ENCODE data around the gene TMC7.

Gene TMC7

DNA sequence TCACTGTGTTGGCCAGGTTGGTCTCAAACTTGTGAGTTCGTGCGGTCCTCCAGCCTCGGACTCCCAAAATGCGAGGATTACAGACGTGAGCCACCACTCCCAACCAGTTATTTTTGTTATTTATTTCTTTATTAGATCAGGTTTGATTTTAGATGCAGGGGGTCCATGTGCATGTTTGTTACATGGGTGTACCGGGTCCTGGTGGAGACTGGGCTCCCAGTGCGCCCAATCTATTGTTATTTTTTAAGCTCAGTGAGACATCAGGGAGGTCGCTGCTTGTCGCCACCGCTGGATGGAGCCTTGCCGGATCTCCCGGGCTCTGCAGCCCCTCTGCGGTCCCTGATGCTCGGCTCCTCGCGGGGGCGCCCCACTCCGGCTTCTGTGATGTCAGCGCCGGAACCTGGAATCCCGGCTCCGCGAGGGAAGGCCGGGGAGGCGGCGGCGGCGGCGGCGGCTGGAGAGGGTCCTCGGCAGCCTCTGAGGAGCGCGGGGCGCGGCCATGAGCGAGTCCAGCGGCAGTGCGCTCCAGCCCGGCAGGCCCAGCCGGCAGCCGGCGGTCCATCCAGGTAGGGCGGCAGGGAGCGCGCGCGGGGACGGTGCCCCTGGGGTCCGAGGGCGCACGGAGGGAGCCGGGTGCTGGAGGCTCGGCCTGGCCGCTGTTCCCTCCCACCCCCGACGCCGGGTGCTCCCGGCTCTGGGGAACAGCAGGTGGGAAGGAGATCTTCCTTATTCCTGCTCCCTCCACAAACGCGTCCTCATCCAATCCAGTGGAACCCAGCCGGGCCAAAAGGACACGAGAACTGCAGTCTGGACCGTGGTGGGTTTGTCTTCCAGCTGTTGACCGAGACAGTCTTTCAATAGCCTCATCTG, at the start of gene TMC7:
TMC7 (plus strand) TSS at position 370 of the 870 bp plus-strand sequence; CDS start at position 500, 130 bp downstream.
- DNase-seq (ENCODE audit: low read depth), result peak; percentile 59
- peak within 1 kb of the TSS; percentile 51 for H3K4me3 ChIP-seq (ENCODE audit: low read depth, low read length)
- TF ChIP-seq CTCF (IDR thresholded peaks at IDR 0.05; ENCODE audit: low read depth, low read length, missing control alignments), result peak; percentile 86
- in situ Hi-C loops (cut with HindIII; ENCODE audit: low sequenced_read_pairs), result no loop called here

DNA sequence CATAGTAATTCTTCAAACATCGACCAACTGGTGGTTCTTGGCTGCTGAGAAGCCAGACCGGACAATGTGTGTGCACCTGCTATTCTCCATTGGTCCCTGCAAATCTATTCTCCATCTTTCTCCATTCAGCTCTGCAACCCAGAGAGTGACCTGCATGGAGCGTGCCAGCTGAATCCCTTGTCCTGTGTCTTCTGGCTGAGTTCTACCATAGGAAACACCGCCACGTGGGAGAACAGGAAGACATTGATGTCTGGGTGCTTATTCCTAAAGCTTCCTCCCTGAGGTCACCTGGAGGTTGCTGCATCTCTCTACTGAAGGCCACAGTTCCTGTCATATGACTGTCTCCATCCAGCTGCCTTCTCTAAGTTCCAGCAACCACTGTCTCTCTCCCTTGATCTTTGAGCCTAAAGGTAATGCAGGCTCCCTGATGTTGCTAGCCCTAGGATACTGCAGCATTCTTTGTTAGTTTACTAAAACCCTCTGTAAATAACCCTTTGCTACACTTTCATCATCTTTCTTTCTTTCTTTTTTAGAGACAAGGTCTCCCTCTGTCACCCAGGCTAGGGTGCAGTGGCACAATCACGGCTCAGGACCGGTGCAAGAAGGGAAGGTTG, 46.9 kb upstream of the TMC7 start:
- no peak overlapping the region for H3K4me3 ChIP-seq (ENCODE audit: low read depth, low read length)
- in situ Hi-C loops (cut with HindIII; ENCODE audit: low sequenced_read_pairs), result no loop called here
- TF ChIP-seq CTCF (IDR thresholded peaks at IDR 0.05; ENCODE audit: low read depth, low read length, missing control alignments), result no peak
- DNase-seq (ENCODE audit: low read depth), result no peak

GRCh38 chr16:18937390-18937789, 46.3 kb upstream of the TMC7 start:
- DNase-seq (ENCODE audit: low read depth), result no peak
- in situ Hi-C loops (cut with HindIII; ENCODE audit: low sequenced_read_pairs), result no loop called here
- H3K4me3 ChIP-seq (ENCODE audit: low read depth, low read length), result no peak overlapping the region
- TF ChIP-seq CTCF (IDR thresholded peaks at IDR 0.05; ENCODE audit: low read depth, low read length, missing control alignments), result no peak

- in situ Hi-C loops (cut with HindIII; ENCODE audit: low sequenced_read_pairs), result no loop called here
- DNase-seq (ENCODE audit: low read depth), result no peak
- H3K4me3 ChIP-seq (ENCODE audit: low read depth, low read length), result no peak overlapping the region
- no peak for TF ChIP-seq CTCF (IDR thresholded peaks at IDR 0.05; ENCODE audit: low read depth, low read length, missing control alignments)
Measured at GRCh38 chr16:18938986-18939385, 44.7 kb upstream of the TMC7 start.

- TF ChIP-seq CTCF (IDR thresholded peaks at IDR 0.05; ENCODE audit: low read depth, low read length, missing control alignments), result no peak
- in situ Hi-C loops (cut with HindIII; ENCODE audit: low sequenced_read_pairs), result no loop called here
- DNase-seq (ENCODE audit: low read depth), result no peak
- H3K4me3 ChIP-seq (ENCODE audit: low read depth, low read length), result no peak overlapping the region
Measured at GRCh38 chr16:18941471-18941870, 42.3 kb upstream of the TMC7 start.

DNA sequence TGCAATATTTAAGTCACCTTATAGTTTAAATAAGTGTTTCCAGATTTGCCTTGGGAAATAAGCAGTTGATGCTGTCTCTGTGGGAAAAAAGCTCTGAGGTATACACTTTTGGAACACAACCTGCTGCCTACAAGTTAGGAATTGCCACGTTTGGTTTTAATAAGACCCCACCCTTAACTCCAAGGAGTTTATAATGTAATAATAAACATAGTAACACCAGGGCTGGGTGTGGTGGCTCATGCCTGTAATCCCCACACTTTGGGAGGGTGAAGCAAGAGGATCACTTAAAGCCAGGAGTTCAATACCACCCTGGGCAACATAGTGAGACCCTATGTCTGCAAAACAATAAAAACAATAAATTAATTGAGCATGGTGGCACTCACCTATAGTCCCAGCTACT, 41.7 kb upstream of the TMC7 start:
- no peak for TF ChIP-seq CTCF (IDR thresholded peaks at IDR 0.05; ENCODE audit: low read depth, low read length, missing control alignments)
- in situ Hi-C loops (cut with HindIII; ENCODE audit: low sequenced_read_pairs), result no loop called here
- no peak for DNase-seq (ENCODE audit: low read depth)

More for the DNA sequence above, 41.7 kb upstream of the TMC7 start:
- no peak overlapping the region for H3K4me3 ChIP-seq (ENCODE audit: low read depth, low read length)
